NCI-H69 (cell line): ENCODE results near the gene GNB1.

Experiments used
- DNase-seq: peaks from one replicate; lab custom pipeline; 2025; lab: John Stamatoyannopoulos, UW

Gene GNB1

DNA sequence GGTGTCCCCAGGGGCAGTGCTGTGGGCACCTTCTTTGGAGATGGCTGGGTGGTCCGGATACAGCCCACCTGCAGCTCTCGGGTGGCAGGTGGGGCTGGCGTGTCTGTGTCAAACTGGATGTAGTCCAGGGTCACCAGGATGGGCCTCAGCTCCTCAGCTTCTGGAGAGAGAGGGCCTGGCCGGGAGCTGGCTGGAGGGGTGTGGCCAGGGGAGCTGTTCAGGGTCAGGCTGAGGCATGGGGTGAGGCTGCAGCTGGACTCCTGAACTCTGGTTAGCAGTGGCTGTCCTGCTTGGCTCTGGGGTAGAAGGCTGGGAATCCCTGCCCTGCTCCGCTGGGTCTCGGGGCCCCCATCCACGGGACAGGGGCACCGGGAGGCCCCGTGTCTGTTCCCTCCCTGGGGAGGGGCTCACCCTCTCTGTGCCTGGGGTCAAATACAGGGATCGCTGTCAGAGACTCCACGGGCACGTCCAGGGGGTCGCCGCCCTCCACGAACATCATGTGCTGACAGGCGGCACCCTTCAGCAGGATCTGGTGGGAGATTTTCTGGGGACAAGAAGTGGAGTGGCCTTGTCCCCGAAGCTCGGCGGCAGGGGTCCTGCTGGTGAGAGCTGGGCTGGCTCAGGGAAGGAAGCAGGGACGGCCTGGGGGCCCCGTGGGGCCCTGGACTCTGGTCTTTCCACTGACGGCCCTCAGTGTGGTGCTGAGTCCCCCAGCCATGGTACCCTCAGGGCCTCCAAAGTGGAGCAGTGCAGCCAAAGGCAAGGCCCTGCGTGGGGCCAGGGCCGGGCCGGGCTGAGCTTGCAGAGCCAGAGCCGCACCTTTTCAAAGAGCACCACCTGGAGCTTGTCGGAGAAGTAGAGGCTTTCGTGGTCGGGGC is 32.3 kb upstream of the GNB1 start:
- DNase-seq = no peak

GRCh38 chr1:1922702-1922955 is 31.7 kb upstream of the GNB1 start:
- no peak for DNase-seq

DNA sequence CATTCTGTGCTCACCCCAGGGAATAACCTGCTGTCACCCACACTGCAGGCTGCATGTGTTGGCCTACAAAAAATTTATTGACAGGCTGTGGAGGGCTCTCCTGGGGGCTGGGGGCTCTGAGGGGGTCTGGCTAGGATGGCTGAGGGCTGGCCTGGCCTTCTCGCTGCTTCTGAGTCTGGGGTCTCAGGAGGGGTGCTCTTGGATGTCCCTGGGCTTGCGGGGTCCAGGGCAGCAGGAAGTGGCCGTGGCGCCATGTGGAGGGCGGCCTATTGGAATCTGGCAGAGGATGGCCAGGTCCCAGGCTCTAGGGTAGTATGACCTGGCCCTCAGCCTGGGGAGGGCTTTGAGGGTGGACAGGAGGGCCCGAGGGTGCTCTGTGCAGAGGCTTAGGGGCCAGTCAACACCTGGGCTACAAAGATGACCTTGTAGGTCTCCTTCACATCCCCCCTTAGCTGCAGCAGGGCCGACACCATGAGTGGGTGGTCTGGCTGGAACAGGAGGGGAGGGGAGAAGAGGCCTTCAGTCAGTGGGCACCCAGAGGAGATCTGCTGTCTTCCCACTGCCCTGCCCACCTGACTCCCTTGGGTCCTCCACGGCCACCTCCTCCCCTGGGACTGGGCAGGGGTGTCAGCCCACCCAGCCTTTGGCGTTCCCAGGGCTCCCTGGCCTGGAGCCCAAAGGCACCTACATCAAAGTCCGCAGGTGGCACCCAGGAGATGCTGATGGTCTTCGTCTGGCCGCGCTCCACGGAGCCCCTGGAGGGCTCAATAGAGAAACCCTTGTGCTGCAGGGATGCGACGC is 31.2 kb upstream of the GNB1 start:
- DNase-seq = no peak

GRCh38 chr1:1921459-1921862 is 30.6 kb upstream of the GNB1 start:
- DNase-seq = no peak

DNA sequence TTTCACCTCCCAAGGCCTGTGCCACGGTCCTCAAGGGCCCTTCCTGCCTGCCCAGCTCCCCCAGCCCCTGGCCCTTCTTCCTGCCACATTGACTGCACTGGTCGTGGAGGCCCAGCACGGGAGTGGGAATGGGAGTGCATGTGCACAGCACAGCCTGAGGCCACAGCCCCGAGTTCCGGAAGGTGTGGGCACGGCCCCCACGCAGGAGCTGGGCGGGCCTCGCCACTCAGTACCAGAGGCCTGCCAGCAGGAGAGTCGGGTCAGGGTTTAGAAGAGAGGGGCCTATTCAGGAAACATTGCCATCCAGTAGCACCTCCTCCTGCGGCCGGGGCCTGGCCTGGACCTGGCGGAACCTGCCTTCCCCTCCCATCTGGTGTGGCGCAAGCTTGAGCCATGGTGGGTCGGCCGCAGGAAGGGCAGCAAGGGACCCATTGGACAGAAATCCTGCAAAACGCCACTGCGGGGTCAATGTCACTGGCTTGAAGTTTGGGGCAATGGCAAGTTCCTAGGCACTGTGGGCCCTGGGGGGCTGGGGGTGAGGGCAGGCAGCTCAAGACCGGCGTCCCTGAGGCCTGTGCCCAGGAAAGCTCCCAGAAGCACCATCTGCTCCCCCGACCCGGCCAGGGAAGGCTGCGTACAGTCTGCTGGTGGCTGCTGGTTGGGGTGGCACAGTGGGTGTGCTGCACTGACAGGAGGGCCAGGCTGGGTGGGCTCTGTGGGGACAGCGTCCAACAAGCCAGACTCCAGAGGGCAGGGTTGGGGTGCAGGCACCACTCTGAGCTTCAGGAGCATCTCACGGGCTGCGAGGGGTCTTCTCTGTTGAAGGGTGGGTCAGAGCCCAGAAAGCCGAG is 29.9 kb upstream of the GNB1 start:
- no peak for DNase-seq

- no peak for DNase-seq
These were observed 29.2 kb upstream of the GNB1 start for GRCh38 chr1:1920057-1920607.

- peak; percentile 97 for DNase-seq
These were observed 28.6 kb upstream of the GNB1 start for GRCh38 chr1:1919304-1920056.

- DNase-seq = no peak
These were observed 28.0 kb upstream of the GNB1 start, which contains the start of gene TMEM52 for GRCh38 chr1:1918901-1919303. TSS of gene TMEM52 (minus strand) at chr1:1919279. CDS start at chr1:1919265, 14 bp downstream.

DNA sequence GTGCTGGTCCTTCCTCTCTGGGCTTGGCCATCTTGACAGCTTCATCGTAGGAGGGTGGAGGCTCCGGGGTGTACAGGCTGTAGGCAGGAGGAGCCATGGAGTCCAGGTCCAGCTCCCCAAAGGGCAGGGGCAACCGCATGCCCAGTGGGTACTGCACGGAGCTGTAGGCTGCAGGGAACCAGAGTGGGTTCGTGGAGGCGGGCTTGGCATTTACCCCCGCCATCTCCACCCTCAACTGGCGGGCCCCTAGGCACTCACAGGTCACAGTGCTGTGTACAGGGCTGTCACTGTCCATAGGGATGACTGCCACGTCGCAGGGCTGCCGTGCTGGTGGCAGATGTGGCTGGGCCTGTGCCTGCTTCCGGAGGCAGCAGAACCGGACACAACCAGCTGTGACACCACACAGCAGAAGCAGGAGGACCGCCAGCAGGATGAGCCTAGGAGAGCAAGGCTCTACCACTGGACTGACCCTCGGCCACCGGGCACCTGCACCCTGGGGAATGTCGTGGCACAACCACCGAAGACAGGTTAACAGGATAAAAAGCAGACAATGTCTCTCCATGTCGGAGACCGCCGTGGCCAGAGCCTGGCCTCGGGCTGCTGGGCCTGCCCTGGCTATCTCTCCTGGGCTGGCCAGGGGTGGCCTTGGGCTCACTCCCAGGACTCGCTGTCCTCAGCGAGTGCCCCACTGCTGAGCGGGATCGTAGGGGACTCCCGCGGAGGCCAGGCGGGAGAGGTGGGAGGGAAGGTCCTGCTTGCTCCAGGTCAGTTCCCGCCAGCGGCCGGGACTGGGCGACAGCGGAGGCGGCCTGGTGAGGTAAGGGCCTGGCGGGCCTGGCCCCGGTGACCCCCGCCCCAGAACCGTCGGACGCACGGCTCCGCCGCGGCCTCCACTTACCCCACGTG is 27.4 kb upstream of the GNB1 start:
- DNase-seq = no peak

DNA sequence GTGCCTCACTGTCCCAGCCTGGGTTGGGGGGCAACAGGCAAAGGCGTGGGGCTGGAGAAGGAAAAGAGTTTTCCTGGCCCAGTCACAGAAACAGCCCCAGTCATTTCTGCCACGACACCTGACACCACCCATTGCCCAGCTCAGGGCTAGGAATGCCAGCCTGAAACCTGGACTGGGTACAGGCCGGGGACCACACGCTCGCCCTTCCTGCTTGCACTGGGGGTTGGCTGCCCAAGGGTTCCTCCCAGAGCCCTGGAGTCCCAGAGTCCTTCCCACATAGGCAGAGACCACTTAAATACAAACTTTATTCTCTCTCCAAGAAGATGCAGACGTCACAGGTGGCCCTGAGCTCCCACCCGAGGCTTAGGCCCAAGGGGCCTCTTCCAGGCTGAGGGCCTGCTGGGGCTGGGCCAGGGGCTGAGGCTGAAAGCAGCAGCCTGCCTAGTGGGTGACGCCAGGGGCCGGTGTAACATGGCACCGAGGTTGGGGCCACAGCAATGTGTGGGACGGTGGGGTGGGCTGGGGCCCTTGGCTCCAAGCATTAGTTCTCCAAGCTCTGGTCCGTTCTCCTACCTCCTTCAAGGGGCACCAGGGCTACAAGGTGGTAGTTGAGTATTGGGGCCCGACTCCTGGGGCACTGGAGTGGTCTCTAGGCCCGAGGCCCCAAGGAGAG is 26.6 kb upstream of the GNB1 start:
- DNase-seq = no peak

DNA sequence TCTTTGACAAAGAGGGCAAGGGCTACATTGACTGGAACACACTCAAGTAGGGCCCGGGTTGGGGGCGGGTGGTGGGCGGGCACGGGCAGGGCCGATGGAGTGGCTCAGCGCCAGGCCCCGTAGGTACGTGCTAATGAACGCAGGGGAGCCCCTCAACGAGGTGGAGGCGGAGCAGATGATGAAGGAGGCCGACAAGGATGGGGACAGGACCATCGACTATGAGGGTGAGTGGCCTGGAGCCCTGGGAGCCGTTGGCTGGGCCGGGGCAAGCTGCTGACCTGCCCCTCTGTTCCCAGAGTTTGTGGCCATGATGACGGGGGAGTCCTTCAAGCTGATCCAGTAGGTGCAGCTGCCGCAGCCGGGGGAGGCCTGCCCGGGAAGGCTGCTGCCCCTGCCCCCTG is 26.0 kb upstream of the GNB1 start:
- DNase-seq = no peak

- no peak for DNase-seq
These were observed 25.3 kb upstream of the GNB1 start for GRCh38 chr1:1915911-1916840.

- no peak for DNase-seq
These were observed 24.2 kb upstream of the GNB1 start, which contains the start of gene CALML6 for GRCh38 chr1:1914971-1915692. TSS of gene CALML6 (plus strand) at chr1:1915260. CDS start at chr1:1915281, 21 bp downstream.

GRCh38 chr1:1914101-1914970 is 23.4 kb upstream of the GNB1 start:
- no peak for DNase-seq

DNA sequence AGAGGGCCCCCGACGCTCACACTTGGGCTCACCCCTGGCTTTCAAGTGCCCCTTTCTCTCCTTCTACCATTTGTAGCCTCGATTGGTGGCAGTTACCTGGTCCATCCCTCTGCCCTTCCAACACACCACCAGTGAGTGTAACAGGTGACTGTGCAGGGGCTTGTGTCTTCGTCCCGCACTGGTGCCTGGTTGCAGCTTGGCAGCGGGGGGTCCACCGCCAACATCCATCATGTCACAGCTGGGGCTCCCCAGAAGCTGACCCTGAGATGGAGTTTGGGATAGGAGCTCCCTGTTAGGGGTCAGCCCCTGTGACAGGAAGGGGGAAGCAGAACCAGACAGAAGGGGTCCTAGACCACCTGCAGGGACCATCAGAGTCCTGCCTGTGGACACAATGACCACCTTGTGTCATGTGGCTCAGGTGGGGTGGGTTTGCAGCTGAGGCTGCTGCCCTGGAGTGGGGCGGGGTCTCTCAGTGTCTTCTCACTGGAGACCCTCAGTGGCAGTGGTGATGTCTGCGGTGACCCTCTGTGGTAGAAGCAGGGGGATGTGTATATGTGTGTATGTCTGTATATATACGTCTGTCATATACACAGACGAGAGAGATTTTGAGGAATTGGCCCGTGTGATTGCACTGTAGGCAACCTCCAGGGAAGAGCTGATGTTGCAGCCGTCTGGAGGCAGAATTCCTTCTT is 20.6 kb upstream of the GNB1 start:
- DNase-seq = no peak

DNA sequence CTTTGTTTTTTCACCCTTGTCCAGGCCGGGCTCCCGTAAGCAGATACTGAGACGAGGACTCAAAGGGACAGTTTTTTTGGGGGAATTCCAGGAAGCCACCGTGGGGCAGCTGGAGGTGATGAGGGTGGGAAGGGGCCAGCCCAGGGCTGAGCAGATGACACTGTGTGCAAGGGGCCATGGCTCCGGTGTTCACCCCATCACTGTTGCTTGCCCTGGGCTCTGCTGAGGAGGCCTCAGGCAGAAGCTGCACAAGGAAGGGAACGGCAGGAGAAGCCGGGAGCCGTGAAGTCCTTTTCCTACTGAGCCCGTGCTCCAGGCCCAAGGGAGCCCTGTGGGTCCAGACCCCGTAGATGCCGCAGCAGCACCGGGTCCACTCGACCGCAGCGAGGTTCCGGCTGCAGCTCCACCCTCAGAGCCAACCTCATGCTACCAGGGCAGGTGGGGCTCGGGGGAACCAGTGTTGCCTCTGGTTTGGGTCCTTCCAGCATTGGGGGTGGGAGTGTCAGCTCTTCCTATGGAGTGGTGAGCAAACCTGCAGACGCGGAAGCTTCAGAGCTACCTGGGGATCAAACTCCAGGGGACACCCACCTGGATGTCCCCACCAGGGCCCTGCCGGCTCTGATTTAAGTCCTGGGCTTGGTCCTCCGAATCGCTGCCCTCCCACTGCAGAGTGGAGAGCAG is 19.9 kb upstream of the GNB1 start:
- no peak for DNase-seq
